Effector CD4-positive, alpha-beta T cell (primary cell): ENCODE results near the gene RMRP.

Experiments
- DNase-seq: peaks from one replicate; pipeline ENCODE4 v3.0.0-alpha.2; 2020

The RMRP gene

GRCh38 chr9:35686222-35687203, 28.7 kb upstream of the RMRP start:
- DNase-seq: no peak

DNA sequence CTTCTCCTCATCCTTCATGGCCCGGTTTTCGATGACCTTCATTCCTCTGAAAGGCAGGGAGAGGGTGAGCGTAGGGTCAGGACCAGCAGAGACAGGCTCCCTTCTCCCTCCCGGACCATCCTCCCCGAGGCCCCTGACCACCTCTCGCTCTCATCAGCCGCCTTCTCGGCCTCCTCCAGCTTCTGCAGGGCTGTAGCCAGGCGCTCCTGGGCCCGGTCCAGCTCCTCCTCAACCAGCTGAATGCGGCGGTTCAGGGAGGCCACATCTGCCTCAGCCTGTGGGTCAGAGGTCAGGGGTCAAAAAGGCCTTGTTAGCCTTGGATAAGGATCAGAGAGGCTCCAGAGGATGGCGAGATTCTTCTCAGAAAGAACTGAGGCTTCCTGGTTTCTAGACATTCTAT, 27.7 kb upstream of the RMRP start:
- DNase-seq: no peak

- DNase-seq: no peak
Observed at GRCh38 chr9:35684921-35685320, 27.1 kb upstream of the RMRP start.

GRCh38 chr9:35683323-35683722, 25.5 kb upstream of the RMRP start:
- DNase-seq: no peak

DNA sequence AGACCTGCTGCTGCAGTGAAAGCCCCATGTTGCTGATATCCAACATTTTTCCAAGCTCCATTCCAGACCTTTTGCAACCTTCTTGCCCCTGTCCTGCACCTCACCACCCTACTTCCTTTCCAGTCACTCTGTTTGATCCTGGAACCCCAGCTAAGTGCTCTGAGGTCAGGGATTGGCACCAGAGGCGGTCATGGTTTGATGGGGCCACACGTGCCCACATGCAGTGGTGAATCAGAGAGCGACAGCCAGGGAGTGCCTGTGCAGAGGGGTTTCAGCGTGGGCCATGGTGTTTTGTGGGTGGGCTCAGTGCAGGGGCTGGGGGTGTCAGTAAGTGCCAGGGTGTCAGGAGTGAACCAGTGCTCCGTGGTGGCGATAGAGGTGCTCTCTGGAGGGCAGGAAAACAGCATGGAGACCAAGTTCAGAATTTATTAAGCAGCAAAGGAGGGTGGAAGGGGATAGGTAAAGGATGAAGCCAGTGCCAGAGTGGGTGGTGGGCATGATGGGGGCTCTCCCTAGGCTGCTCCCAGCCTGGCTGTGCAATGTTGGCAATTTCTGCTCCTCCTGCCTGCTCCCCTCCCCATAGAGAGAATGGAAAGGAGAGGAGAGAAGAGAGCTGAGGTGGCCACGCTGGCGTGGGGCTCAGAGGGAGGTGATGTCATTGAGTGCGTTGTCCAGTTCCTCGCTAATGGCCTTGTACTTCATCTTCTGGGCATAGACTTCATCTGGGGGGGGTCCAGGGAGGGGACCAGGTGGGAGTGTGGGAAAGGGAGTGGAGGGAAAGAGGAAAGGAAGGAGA, 24.9 kb upstream of the RMRP start:
- DNase-seq: no peak

GRCh38 chr9:35682051-35682450, 24.2 kb upstream of the RMRP start:
- no peak for DNase-seq

- no peak for DNase-seq
Observed at GRCh38 chr9:35681341-35682002, 23.7 kb upstream of the RMRP start.

- no peak for DNase-seq
Observed at GRCh38 chr9:35680331-35681105, 22.7 kb upstream of the RMRP start.

DNA sequence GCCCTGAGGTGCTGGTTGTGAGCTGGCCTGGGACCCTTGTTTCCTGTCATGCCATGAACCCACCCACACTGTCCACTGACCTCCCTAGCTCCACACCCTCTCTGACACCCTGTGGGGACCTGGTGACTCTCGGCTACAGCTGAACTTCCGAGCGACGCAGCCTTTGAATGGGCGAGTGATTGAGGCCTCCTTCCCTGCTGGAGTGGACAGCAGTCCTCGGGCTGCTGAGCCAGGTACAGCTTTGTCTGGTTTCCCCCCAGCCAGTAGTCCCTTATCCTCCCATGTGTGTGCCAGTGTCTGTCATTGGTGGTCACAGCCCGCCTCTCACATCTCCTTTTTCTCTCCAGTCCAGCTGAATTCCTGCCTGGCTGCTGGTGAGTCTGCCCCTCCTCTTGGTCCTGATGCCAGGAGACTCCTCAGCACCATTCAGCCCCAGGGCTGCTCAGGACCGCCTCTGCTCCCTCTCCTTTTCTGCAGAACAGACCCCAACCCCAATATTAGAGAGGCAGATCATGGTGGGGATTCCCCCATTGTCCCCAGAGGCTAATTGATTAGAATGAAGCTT, 22.0 kb upstream of the RMRP start:
- DNase-seq: no peak

GRCh38 chr9:35679091-35679490, 21.3 kb upstream of the RMRP start:
- no peak for DNase-seq

DNA sequence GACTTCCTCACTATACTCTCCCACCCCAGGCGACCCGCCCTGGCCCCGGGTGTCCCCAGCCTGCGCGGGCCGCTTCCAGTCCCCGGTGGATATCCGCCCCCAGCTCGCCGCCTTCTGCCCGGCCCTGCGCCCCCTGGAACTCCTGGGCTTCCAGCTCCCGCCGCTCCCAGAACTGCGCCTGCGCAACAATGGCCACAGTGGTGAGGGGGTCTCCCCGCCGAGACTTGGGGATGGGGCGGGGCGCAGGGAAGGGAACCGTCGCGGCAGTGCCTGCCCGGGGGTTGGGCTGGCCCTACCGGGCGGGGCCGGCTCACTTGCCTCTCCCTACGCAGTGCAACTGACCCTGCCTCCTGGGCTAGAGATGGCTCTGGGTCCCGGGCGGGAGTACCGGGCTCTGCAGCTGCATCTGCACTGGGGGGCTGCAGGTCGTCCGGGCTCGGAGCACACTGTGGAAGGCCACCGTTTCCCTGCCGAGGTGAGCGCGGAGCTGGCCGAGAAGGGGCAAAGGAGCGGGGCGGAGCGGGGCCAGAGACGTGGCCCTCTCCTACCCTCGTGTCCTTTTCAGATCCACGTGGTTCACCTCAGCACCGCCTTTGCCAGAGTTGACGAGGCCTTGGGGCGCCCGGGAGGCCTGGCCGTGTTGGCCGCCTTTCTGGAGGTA, 18.0 kb upstream of the RMRP start:
- DNase-seq: no peak

DNA sequence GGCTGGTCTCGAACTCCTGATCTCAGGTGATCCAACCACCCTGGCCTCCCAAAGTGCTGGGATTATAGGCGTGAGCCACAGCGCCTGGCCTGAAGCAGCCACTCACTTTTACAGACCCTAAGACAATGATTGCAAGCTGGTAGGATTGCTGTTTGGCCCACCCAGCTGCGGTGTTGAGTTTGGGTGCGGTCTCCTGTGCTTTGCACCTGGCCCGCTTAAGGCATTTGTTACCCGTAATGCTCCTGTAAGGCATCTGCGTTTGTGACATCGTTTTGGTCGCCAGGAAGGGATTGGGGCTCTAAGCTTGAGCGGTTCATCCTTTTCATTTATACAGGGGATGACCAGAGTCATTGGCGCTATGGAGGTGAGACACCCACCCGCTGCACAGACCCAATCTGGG, 17.4 kb upstream of the RMRP start:
- DNase-seq: no peak

DNA sequence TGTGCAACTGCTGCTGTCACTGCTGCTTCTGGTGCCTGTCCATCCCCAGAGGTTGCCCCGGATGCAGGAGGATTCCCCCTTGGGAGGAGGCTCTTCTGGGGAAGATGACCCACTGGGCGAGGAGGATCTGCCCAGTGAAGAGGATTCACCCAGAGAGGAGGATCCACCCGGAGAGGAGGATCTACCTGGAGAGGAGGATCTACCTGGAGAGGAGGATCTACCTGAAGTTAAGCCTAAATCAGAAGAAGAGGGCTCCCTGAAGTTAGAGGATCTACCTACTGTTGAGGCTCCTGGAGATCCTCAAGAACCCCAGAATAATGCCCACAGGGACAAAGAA, 16.2 kb upstream of the RMRP start:
- DNase-seq: no peak

DNA sequence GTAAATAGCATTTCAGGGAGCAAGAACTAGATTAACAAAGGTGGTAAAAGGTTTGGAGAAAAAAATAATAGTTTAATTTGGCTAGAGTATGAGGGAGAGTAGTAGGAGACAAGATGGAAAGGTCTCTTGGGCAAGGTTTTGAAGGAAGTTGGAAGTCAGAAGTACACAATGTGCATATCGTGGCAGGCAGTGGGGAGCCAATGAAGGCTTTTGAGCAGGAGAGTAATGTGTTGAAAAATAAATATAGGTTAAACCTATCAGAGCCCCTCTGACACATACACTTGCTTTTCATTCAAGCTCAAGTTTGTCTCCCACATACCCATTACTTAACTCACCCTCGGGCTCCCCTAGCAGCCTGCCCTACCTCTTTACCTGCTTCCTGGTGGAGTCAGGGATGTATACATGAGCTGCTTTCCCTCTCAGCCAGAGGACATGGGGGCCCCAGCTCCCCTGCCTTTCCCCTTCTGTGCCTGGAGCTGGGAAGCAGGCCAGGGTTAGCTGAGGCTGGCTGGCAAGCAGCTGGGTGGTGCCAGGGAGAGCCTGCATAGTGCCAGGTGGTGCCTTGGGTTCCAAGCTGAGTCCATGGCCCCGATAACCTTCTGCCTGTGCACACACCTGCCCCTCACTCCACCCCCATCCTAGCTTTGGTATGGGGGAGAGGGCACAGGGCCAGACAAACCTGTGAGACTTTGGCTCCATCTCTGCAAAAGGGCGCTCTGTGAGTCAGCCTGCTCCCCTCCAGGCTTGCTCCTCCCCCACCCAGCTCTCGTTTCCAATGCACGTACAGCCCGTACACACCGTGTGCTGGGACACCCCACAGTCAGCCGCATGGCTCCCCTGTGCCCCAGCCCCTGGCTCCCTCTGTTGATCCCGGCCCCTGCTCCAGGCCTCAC, 15.6 kb upstream of the RMRP start, which contains the start of gene CA9:
Gene CA9 (plus strand): TSS at position 797 of the 893 bp plus-strand sequence. CDS start 32 bp downstream, at position 829.
- no peak for DNase-seq

DNA sequence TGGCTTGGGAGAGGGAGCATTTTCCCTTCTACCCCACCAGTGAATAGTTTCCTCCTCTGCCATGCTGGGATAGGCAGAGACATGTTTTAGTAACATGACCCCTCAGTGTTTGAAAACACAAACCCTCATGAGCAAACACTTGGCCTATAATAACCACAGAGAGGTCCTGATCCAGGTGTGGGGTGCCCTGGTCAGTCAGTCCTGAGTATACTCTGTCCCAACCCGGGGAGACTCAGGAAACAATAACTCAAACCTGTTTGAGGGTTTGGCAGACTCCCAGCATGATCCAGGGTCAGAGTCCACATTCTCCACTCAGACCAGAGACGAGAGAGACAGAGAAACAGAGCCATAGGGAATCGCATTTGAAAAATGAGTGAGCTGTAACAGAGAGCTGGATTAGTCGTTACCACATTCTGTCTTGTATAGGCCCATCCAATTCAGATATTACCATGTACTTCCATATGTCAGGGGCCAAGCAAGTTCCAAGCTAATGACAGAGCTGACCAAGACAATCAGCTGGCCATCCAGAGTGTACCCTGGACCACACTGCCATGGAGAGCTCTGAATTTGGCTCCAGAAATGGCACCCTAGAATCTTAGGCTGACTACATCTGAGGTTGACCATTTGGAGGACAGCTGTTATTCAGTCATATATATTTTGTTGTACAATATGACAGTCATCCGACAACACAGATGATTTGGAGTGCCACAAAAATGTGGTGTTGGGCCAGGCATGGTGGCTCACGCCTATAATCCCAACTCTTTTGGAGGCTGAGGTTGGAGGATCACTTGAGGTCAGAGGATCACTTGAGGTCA, 11.7 kb upstream of the RMRP start:
- DNase-seq: no peak

DNA sequence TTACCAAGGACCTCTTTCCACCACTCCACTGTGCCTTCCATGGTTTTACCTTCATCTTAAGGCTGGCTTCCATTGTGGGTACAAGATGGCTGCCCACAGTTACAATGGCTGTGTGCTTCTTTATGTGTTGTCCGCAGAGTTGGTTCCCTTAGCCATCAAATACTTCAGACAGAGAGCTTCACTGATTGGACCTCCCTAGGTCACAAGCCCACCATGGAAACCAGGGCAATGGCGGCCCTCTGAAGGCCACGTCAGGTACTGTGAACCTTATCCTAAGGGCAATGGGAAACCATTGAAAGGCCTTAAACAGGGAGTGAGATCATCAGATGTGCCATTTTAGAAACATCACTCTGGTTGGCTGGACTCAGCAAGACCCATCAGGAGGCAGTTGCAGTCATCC, 10.1 kb upstream of the RMRP start:
- no peak for DNase-seq

DNA sequence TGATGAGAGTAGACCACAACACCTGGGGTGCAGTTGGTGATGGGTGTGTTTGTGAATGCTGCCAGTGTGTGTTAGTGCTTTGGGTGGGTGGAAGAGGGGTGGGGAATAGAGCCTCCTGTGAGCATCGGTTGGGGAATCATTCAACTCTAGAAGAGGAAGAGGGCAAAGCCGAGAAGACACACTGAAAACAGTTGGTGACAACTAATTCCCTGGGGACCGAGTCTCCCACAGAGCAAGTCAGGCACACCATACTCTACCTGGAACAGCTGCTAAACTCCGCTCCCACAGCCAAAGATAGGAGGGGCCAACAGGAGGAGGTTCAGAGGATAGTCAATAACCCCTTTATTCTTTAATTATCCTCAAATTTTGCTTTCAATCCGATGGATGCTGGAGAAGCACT, 8.7 kb upstream of the RMRP start:
- no peak for DNase-seq

- DNase-seq: no peak
Observed at GRCh38 chr9:35666045-35666444, 8.2 kb upstream of the RMRP start.

DNA sequence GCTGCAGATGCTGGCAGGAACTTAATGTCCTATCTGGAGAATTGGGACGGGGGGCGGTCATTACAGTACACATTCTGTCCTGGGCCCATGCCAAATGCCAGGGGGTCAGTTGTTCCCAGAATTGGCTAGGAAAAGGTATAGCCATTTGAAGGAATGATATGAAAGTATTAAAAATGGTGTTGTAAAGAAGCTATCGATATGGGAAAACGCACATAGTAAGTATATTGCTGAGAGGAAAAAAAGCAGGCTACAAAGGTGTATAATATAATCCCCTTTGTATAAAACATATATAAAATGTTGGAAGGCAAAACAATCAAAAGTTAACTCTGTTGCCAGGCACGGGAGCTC, 7.6 kb upstream of the RMRP start:
- DNase-seq: no peak
